Measurements from ENCODE around the gene FANCC. TPM values are rescaled to one million over a fixed set of nuclear protein-coding genes. Genes with fewer than 3 reads are reported as not detected.

The FANCC gene
- total and polyA plus RNA-seq, 2 of the 8 experiments (the other 6 are each of a cell fraction or from before 2014, with no cell fraction given) = 7.8 to 15.2 TPM

DNA sequence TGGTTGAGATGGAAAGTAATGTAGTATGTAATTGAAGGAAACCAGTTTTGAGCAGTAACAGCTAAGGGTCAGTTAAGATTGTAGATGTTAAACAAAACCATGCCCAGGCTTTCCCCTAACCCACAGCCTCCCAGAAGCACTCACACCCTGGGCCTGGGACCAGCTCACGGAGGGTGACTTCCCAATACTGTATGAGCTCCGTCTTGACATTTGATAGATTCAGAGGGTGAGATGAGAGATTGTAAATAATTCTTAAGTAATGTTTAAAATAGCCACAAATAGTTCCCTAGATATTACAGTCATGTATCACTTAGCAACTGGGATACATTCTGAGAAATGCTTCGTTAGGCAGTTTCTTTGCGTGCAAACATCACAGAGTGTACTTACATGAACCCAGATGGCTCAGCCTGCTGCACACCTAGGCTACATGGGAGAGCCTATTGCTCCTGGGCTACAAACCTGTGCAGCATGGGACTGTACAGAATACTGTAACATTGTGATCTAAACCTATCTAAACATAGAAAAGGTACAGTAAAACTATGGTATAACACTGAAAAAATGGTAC is 140.7 kb downstream of the FANCC start (continued):
- TF ChIP-seq, protein P1, sequence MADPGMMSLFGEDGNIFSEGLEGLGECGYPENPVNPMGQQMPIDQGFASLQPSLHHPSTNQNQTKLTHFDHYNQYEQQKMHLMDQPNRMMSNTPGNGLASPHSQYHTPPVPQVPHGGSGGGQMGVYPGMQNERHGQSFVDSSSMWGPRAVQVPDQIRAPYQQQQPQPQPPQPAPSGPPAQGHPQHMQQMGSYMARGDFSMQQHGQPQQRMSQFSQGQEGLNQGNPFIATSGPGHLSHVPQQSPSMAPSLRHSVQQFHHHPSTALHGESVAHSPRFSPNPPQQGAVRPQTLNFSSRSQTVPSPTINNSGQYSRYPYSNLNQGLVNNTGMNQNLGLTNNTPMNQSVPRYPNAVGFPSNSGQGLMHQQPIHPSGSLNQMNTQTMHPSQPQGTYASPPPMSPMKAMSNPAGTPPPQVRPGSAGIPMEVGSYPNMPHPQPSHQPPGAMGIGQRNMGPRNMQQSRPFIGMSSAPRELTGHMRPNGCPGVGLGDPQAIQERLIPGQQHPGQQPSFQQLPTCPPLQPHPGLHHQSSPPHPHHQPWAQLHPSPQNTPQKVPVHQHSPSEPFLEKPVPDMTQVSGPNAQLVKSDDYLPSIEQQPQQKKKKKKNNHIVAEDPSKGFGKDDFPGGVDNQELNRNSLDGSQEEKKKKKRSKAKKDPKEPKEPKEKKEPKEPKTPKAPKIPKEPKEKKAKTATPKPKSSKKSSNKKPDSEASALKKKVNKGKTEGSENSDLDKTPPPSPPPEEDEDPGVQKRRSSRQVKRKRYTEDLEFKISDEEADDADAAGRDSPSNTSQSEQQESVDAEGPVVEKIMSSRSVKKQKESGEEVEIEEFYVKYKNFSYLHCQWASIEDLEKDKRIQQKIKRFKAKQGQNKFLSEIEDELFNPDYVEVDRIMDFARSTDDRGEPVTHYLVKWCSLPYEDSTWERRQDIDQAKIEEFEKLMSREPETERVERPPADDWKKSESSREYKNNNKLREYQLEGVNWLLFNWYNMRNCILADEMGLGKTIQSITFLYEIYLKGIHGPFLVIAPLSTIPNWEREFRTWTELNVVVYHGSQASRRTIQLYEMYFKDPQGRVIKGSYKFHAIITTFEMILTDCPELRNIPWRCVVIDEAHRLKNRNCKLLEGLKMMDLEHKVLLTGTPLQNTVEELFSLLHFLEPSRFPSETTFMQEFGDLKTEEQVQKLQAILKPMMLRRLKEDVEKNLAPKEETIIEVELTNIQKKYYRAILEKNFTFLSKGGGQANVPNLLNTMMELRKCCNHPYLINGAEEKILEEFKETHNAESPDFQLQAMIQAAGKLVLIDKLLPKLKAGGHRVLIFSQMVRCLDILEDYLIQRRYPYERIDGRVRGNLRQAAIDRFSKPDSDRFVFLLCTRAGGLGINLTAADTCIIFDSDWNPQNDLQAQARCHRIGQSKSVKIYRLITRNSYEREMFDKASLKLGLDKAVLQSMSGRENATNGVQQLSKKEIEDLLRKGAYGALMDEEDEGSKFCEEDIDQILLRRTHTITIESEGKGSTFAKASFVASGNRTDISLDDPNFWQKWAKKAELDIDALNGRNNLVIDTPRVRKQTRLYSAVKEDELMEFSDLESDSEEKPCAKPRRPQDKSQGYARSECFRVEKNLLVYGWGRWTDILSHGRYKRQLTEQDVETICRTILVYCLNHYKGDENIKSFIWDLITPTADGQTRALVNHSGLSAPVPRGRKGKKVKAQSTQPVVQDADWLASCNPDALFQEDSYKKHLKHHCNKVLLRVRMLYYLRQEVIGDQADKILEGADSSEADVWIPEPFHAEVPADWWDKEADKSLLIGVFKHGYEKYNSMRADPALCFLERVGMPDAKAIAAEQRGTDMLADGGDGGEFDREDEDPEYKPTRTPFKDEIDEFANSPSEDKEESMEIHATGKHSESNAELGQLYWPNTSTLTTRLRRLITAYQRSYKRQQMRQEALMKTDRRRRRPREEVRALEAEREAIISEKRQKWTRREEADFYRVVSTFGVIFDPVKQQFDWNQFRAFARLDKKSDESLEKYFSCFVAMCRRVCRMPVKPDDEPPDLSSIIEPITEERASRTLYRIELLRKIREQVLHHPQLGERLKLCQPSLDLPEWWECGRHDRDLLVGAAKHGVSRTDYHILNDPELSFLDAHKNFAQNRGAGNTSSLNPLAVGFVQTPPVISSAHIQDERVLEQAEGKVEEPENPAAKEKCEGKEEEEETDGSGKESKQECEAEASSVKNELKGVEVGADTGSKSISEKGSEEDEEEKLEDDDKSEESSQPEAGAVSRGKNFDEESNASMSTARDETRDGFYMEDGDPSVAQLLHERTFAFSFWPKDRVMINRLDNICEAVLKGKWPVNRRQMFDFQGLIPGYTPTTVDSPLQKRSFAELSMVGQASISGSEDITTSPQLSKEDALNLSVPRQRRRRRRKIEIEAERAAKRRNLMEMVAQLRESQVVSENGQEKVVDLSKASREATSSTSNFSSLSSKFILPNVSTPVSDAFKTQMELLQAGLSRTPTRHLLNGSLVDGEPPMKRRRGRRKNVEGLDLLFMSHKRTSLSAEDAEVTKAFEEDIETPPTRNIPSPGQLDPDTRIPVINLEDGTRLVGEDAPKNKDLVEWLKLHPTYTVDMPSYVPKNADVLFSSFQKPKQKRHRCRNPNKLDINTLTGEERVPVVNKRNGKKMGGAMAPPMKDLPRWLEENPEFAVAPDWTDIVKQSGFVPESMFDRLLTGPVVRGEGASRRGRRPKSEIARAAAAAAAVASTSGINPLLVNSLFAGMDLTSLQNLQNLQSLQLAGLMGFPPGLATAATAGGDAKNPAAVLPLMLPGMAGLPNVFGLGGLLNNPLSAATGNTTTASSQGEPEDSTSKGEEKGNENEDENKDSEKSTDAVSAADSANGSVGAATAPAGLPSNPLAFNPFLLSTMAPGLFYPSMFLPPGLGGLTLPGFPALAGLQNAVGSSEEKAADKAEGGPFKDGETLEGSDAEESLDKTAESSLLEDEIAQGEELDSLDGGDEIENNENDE (IDR thresholded peaks at IDR 0.05; ENCODE audit: insufficient replicate concordance, low read length) = no peak
- TF ChIP-seq RNF2 (IDR thresholded peaks at IDR 0.05; ENCODE audit: borderline replicate concordance, low read depth, low read length, missing control alignments, poor library complexity, severe bottlenecking) = no peak
